HCEC 1CT (cell line): ENCODE results near the gene ARHGEF10L.

Experiments
- DNase-seq: peaks from one replicate; pipeline ENCODE4 v3.0.0-alpha.2; 2017

The ARHGEF10L gene

DNA sequence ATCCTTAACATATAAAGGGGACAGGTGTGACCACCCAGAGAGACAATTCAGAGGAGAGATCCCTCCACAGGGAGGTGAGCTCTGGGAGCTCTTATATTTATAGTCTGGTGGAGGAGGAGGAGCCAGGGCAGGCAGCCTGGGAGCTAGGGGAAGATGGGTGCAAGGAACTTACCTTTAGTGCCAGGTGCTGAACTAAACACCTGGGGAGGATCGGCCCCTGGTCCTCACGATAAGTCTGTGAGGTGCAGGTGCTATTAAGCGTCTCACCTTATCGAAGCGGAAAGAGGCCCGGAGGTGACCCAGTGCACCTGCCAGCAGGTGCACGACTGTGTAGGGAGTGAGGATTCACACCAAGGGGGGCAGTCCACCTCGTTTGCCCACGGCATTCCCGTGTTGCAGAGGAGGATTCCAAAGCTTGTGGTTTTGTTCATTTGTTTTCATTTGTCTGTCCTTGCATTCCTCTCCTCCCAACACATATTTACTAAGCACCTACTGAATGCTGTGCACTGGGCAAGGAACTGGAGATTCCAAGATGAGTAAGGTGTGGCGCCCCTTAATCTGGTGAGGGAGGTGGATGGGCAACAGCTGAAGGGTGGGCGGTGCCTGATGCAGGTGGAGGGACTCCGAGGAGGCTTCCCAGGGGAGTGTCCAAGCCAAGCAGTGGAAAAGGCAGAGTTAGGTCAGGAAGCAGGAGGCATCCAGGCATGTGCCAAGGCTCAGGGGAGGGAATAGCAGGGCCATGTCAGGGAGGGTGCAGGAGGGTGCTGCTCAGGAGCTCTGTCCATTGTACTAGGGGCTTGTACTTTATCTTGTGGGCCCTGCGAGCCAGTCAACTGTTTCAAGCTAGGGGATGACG is 11.5 kb downstream of the ARHGEF10L start:
- no peak for DNase-seq

- peak; percentile 74 for DNase-seq
Measured at GRCh38 chr1:17551755-17552234, 12.3 kb downstream of the ARHGEF10L start.

DNA sequence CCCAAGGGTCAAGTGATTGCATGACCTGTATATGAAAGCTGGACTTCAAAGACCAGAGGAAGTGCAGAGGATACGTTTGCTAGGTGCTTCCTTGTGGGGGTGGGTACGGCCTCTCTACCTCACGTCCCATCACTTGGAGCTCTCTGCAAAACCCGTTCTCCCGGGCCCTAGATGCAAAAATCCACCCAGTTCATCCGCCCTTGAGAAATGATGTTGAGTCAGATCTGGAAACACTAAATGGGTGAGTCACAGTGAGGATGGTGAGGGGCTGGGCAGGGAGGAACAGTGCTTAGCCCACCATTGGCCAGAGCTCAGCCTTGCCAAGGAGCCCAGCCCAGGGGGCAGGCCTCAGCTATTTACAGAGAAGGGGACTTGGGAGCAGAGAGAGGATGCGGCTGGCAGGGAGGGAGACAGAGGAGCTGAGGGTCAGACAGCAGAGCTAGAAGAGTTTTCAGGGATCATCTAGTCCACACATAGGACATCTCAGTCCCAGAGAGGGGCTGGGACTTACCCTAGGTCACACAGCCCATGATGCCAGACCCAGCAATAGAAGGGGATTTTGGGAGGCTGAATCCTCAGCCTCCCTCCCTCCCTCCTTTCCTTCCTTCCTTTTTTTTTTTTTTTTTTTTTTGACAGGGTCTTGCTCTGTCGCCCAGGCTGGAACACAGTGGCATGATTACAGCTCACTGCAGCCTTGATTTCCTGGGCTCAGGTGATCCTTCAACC is 14.6 kb downstream of the ARHGEF10L start:
- peak; percentile 78 for DNase-seq

DNA sequence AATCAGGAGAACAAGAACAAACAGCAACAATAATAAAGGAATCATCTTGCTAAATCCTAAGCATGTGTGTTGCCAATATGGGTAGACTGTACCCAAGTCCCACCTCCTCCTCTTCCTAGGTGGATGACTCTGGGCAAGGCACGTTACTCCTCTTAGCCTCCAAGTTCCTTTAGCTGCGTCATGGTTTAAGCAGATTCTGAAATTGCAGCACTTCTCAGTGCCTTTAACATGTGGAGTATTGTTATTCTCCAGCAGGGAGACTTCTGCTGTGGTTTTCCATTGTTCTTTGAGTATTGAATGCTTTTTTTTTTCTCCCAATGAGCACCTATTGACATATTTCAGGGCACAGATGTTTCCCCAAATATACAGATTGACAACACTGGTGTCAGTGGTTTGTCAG is 15.5 kb downstream of the ARHGEF10L start:
- DNase-seq: no peak

- DNase-seq: no peak
Measured at GRCh38 chr1:17557986-17558385, 18.5 kb downstream of the ARHGEF10L start.

- no peak for DNase-seq
Measured at GRCh38 chr1:17558541-17558940, 19.0 kb downstream of the ARHGEF10L start.

DNA sequence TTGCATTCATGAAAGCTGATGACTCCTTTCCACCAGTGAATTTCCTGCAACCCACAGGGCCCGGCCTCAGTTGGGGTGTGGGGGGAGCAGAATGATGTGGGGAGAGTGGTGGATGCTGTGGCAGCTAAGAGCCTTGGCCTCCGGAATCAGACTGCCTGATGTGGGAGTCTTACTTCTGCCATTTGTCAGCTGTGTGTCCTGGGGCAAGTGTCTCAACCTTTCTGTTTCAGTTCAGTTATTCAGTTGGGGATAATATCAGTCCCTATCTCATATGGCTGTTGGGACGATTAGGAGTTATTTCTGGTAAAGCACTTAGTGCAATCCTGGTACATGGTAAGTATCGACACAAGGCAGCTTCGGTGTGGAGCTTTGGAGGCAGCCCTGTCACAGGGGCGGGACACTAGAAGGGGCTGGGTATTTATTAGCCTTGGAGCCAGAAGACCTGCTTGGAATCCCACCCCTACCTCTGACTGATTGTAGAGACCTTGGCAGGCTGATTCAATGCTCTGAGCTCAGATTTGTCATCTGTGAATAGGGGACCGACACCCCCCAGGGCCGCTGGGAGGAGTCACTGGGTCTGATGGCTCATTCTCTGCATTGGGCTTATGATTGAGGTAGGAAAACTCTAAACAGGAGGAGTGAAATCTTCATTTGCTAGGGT is 19.6 kb downstream of the ARHGEF10L start:
- no peak for DNase-seq

DNA sequence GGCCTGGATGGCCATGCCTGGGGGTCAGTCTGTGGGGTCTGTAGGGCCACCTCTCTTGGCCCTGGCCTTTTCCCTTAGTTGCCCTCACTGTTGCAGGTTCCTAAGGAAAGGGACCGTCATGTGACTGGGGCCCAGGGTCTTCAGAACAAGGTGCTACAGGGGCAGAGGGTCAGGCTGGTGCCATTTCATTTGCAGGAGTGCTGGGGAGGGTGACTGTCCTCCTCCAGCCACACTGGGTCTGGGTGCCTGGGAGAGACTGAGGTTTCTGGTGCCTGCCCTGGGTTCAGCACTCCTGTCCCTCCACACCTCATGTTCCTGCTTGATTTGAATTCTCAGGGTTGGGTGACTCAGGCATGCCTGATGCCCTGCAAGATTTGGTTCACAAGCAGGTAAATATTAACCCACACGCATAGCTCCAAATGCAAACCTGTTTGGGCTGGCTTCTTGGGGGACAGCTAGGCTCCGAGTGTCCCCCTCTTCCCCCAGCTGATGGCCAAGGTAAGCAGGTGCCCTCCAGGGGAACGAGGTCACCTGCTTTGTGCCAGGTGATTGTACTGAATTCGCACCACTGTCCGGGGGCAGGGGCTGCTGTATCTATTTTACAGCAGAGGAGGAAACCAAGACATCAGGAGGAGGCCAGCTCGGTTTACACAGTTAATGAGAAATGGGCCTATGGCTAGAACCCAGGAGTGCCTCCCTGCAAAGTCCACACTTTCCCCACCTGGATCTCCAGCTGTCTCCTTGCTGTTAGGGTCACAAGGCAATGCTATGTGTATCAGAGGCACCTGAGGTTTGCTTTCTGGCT is 20.3 kb downstream of the ARHGEF10L start:
- no peak for DNase-seq

- no peak for DNase-seq
Measured at GRCh38 chr1:17561247-17561548, 21.7 kb downstream of the ARHGEF10L start.

DNA sequence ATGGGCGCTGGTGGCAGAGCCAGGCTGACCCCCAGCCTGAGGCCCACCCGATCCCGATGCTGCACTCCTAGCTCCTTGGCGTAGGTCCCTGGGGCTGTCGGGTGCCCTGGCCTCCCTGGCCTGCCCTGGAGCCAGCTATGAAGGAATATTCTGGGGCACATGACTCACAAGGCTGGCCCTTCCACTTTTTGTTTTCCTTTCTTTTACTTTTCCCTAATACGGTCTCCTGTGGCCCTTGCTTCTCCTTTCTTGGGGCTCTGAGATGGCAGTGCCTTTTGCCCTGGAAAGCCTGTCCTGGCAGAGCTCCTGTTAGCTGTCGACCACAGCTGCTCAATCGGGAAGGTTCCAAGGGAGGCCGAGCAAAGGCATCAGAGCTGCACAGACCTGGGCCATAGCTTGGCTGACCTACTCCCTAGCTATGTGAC is 22.1 kb downstream of the ARHGEF10L start:
- peak; percentile 28 for DNase-seq

DNA sequence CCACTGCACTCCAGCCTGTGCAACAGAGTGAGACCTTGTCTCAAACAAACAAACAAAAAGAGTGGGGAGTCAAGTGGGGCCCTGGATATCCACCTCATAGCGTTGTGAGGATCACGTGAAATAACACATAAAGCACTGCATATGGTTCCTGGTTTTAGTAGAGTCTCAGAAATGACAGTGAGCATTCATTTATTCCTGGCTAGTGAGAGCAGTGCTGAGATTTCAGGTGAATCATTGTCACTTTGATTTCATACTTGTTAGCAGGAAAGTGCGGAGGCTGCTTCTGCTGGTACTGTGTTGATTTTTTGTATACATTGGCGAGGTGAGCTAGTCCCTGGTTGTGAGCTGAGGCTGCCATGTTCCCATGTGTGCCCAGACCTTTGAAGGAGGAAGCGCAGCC is 22.9 kb downstream of the ARHGEF10L start:
- no peak for DNase-seq

GRCh38 chr1:17563494-17564281 is 24.2 kb downstream of the ARHGEF10L start:
- no peak for DNase-seq

GRCh38 chr1:17564458-17565393 is 25.2 kb downstream of the ARHGEF10L start:
- no peak for DNase-seq

GRCh38 chr1:17565461-17566252 is 26.2 kb downstream of the ARHGEF10L start:
- DNase-seq: no peak

DNA sequence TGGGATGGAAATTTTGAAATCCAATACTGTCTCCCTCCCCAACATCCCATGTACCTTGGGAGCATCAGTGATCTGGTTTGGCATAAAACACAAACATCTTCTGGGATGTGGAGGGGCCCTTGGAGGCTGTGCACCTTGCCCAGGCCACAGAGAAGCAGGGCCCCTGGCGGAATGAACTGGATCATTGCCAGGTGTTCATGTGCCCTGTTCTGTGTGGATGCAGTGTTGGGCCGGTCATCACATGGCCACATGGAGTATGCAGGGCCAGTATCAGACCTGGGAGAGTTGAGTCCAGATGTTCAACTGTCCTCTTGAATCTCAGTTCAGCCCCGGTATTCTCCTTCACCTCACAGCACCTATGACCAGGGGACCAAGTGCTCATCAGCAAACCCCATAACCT is 26.9 kb downstream of the ARHGEF10L start:
- no peak for DNase-seq

DNA sequence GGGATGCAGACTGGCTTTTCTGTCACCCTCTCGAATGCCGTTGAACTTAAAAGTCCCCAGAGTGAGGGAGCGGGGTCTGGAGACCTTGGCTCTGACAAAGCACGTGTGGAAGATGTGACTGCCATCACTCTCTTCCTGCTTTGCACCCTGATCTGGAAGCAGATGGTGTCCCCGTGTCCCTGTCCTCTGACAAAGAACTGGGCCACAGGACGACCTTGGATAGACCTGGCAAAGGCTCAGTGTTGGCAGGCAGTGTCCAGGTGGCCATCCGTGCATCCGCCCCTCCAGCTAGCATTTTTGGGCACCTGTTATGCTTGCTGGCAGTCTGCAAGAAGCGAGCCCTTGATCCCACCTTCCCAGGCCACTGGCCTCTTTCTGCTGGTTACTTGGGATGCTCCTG is 27.4 kb downstream of the ARHGEF10L start:
- no peak for DNase-seq

GRCh38 chr1:17567582-17567981 is 28.1 kb downstream of the ARHGEF10L start:
- DNase-seq: peak; percentile 24

- no peak for DNase-seq
Measured at GRCh38 chr1:17568014-17568900, 28.8 kb downstream of the ARHGEF10L start.
